ENCODE results near the gene PACRG. TPM values are rescaled to one million over a fixed set of nuclear protein-coding genes. Genes with fewer than 3 reads are reported as not detected.

The PACRG gene
- total and polyA plus RNA-seq, 2 of the 4 experiments (the other 2 are of a cell fraction), result not detected

- no peaks in the 10 kb centered on the region for H3K4me1 ChIP-seq (ENCODE audit: control insufficient read depth, insufficient read depth, low read length)
- H2BK20ac ChIP-seq (ENCODE audit: low read depth, low read length), result no peak overlapping the region
- H4K20me1 ChIP-seq (ENCODE audit: insufficient read depth, low read length), result no peaks in the 10 kb centered on the region
- H3K9me1 ChIP-seq (ENCODE audit: insufficient read depth, low read length), result no peaks in the 10 kb centered on the region
- no peaks in the 10 kb centered on the region for H3K36me3 ChIP-seq (ENCODE audit: control insufficient read depth, insufficient read depth, low read length)
- no peaks in the 10 kb centered on the region; the same call in 1 of the 2 replicates for H3K9me3 ChIP-seq (ENCODE audit: control insufficient read depth, insufficient read depth, low read length)
- no peak overlapping the region for H3K56ac ChIP-seq (ENCODE audit: extremely low read depth, insufficient read depth, low read length)
- no peak overlapping the region for H2AK9ac ChIP-seq (replicated peaks; ENCODE audit: low read depth, low read length, poor library complexity)
- 14% methylated on average over 4 of the region's 12 CpGs; no CpG with 5 or more reads in 1 of the 2 experiments for WGBS, 2 experiments (ENCODE audit: extremely low coverage in 2 of 2, insufficient read length in 1 of 2)
- H2AK5ac ChIP-seq (ENCODE audit: low read depth, low read length), result no peak overlapping the region
- H3K14ac ChIP-seq (replicated peaks; ENCODE audit: low read depth, low read length), result no peak overlapping the region
- no peak overlapping the region for H3K18ac ChIP-seq (ENCODE audit: low read depth, low read length)
- no TSS peak for BruUV-seq (replicated peaks)
- H4K8ac ChIP-seq (ENCODE audit: low read depth in 2 of 2, low read length in 2 of 2), result no peak overlapping the region
- no peak overlapping the region for H2BK120ac ChIP-seq (ENCODE audit: low read depth, low read length)
- no peaks in the 10 kb centered on the region for H3K79me1 ChIP-seq (ENCODE audit: low read depth in 1 of 2, low read length in 2 of 2)
- in situ Hi-C loops (cut with MboI; ENCODE audit: low sequenced_read_pairs) (no loop called here), dilution Hi-C loops (cut with HindIII; ENCODE audit: low sequenced_read_pairs, unreplicated experiment) (no loop called here), intact Hi-C loops (cut with micrococcal nuclease) (no loop called here)
- no peak overlapping the region for H3K4ac ChIP-seq (ENCODE audit: low read depth, low read length)
- no peak overlapping the region for H4K91ac ChIP-seq (ENCODE audit: insufficient read depth, low read depth, low read length)
- CTCF ChIA-PET, result interaction anchor here (1.1 kb wide), 2 partner anchors 13 to 46 kb away, joined by 3 to 4 read pairs; no protein-coding TSS in a partner anchor
- H4K5ac ChIP-seq (ENCODE audit: low read depth, low read length), result no peak overlapping the region
- peak overlapping the region; percentile 52 for H2AFZ ChIP-seq (replicated peaks; ENCODE audit: low read length, poor library complexity)
- no peak for TF ChIP-seq ELK1 (IDR thresholded peaks at IDR 0.05; ENCODE audit: borderline replicate concordance, low read depth, low read length)
- no peak for TF ChIP-seq RAD21 (IDR thresholded peaks at IDR 0.05; ENCODE audit: low read length)
- no peak for TF ChIP-seq MXI1 (IDR thresholded peaks at IDR 0.05; ENCODE audit: borderline replicate concordance, low read depth, low read length)
- no peak for TF ChIP-seq USF2 (IDR thresholded peaks at IDR 0.05; ENCODE audit: low read depth, low read length)
- TF ChIP-seq BHLHE40 (IDR thresholded peaks at IDR 0.05; ENCODE audit: low read depth, low read length), result no peak
- TF ChIP-seq CHD1 (IDR thresholded peaks at IDR 0.05; ENCODE audit: low read depth, low read length), result no peak
- no peak for TF ChIP-seq POLR2A (IDR thresholded peaks at IDR 0.05; ENCODE audit: low read depth, low read length)
- TF ChIP-seq CEBPB (IDR thresholded peaks at IDR 0.05; ENCODE audit: low read depth, low read length), result no peak
- no peak for TF ChIP-seq CTCF (conservative IDR thresholded peaks at IDR 0.05; ENCODE audit: low read depth, low read length)
- no peak for TF ChIP-seq MAFK (IDR thresholded peaks at IDR 0.05; ENCODE audit: low read depth, low read length)
- no peak for TF ChIP-seq NFE2L2 (IDR thresholded peaks at IDR 0.05; ENCODE audit: low read depth, low read length)
- no peak for TF ChIP-seq RFX5 (IDR thresholded peaks at IDR 0.05; ENCODE audit: low read depth, low read length)
- no peak for TF ChIP-seq FOS (IDR thresholded peaks at IDR 0.05; ENCODE audit: low read depth, low read length)
- no peak for TF ChIP-seq RCOR1 (IDR thresholded peaks at IDR 0.05; ENCODE audit: insufficient replicate concordance, low read length)
- no peak for TF ChIP-seq SMC3 (IDR thresholded peaks at IDR 0.05; ENCODE audit: low read depth, low read length)
- TF ChIP-seq MAZ (IDR thresholded peaks at IDR 0.05; ENCODE audit: borderline replicate concordance, low read depth, low read length), result no peak
- no peak overlapping the region for H3K4me3 ChIP-seq (ENCODE audit: insufficient read depth, low read depth, low read length)
- no peak overlapping the region for H2BK15ac ChIP-seq (ENCODE audit: low read depth, low read length)
- H3K9ac ChIP-seq (ENCODE audit: low read depth, low read length), result no peak overlapping the region
- H2BK5ac ChIP-seq (ENCODE audit: low read depth, low read length, poor library complexity, severe bottlenecking), result no peak overlapping the region
- DNase-seq (peak; percentile 56), ATAC-seq (ENCODE audit: low read depth) (peak; percentile 49; the same call in 1 of the 2 replicates)
- POLR2A ChIA-PET (ENCODE audit: unreplicated experiment), result no interaction called here
- H3K27ac ChIP-seq (ENCODE audit: insufficient read depth, low read length), result no peak overlapping the region
- no peaks in the 10 kb centered on the region for H3K27me3 ChIP-seq (ENCODE audit: control insufficient read depth, insufficient read depth, low read length)
- H3K23ac ChIP-seq (ENCODE audit: low read depth, low read length), result no peak overlapping the region
- H3K4me2 ChIP-seq (ENCODE audit: low read depth, low read length), result no peak overlapping the region
Observed at GRCh38 chr6:163338671-163339405, 611.1 kb downstream of the PACRG start.
